DMS114 treated with DMSO at 0.1 percent for 48 hours (cell line): ENCODE results near the gene GRID2.

Experiments used
- DNase-seq: peaks from one replicate; lab custom pipeline; 2025; ENCODE audit not compliant: unreplicated experiment; lab: John Stamatoyannopoulos, UW

GRID2 gene

DNA sequence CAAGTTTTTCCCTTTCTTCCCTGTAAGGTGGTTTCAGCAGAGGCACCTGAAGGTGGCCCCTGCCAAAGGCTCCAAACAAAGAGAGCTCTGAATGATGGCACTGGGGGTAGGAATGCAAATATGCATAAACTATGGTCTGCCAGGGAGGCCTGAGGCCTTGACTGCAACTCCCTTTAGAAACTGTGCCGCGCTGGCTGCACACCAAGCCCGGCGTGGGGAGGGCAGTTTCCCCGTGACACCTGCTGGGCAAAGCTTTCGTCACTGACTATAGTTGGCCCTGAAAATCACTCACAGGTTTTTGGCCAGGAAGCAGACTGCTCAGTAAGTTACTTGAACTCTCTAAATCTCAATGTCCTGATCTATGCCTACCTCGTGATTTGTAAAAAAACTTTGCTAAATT is 1427.0 kb downstream of the GRID2 start:
- DNase-seq: no peak

DNA sequence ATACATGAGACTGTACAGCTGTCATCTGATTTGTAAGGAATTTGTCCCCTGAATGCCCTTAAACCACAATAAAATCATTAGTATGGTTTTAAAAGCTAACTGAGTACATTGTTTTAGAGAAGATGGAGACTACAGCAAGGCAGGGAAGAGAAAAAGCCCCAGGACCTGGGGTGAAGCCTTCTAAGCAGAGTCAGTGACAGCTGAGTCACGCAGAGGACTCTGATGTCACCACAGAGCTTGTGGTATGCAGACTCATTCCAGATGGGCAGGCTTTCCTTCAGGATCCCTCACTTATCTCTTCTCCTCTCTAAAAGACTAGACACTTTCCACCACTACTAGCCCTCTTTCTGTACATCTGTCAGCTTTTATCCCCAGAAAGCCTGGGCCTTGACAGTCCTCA is 1427.7 kb downstream of the GRID2 start:
- DNase-seq: no peak

DNA sequence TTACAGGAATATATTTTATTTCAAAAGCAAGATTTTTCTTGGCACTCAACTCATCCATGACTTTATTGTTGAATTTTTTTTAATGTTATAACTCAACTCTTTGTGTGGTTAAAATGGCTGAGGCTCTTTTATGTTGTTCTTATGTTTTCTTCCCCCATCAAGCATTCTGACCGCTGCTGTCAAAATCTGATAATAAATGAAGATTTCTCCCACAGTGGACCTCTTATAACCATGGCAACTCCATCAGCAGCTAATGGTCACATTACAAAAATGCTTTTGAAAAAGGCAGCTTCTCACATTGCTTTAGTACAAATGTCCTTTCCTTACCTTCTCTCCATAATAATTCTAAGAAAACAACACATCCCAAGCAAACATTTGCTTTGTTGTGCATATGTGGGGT is 1428.7 kb downstream of the GRID2 start:
- no peak for DNase-seq

DNA sequence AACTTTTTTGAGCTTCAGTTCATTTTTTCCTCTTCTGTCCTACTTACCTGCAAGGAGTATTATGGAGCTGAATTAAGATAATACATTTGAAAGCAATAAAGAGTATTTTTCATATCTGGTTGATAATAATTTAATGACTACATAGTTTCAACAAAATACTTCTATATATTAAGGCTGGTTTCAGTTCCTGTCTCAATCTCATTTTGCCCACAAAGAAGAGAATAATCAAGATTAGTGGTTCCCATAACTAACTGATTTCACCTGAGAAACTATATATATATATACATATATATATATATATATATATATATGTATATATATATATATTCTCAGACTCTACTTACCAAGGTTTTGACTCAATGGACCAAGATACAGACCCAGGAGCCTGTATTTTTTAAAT is 1437.1 kb downstream of the GRID2 start:
- no peak for DNase-seq

DNA sequence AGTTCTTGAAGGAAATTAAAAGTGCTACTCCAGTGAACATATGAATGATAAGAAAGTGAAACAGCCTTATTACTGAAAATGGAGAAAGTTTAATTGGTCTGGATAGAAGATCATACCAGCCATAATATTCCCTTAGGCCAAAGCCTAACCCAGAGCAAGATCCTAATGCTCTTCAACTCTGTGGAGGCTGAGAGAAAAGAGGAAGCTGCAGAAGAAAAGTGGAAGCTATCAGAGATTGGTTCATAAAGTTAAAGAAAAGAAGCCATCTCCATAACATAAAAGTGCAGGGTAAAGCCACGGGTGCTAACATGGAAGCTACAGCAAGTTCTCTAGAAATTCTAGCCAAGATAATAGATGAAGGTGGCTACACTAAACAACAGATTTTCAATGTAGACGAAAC is 1439.3 kb downstream of the GRID2 start:
- no peak for DNase-seq

DNA sequence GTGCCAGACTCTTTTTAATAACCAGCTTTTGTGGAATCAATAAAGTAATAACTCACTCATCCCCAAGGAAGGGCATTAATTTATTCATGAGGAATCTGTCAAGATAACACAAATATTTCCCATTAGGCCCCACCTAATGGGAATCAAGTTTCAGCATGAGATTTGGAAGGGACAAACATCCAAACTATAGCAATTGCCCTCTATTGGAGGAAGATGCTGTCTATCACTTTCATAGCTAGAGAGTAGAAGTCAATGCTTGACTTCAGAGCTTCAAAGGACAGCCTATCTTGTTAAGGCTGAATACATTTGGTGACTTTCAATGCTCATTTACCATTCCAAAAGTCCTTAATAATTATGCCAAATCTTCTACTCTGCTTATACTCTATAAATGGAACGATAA is 1439.9 kb downstream of the GRID2 start:
- no peak for DNase-seq

DNA sequence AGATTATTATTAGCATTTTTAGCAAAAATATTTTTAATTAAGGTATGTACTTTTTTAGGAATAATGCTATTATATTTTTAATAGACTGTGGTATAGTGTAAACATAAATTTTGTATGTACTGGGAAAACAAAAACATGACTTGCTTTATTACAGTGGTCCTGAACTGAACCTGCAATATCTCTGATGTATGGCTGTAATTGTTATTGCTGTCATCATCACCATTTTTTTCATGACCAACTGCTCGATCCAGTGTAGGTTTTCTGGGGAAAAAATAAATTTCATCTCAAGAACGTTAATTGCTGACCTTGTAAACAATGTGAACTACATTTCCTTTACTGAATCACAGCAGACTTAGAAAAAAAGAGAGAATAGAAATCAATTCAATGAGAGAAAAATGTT is 1441.2 kb downstream of the GRID2 start:
- DNase-seq: no peak

DNA sequence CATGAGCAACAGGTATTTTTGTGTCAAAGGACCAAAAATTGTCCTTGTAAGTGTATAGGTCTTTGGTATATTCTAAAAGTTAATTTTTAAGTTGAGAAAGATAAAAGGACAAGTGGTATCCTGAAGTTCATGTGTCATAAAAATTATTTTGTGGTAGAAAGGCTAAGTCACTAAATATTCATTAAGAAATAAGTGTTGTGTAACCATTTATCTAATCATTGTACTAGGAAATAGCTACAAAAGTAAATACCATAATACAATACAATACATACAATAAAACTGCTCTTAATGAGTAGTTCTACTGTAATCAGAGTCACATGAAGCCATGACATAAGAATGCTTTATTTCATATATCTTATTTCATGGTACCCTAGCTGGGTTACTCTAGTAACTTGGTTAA is 1442.3 kb downstream of the GRID2 start:
- DNase-seq: no peak

DNA sequence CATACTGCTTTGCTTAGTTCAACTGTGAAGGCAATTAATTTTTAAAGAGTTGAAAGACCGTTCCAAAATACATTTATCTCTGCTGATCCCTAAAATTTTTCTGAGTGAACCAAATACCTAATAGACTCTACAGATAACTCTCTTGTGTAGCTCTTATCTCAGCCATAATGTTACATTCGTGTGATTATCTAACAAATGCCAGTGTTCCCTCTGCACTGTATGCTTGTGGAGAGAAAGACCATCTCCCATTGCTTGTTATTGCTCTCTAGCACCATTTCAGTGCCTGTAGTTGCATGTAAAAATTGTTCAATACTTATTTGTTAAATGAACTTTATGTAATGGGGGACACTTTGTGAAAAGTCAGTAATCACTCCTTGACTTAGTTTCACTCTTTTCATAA is 1443.5 kb downstream of the GRID2 start:
- DNase-seq: no peak

DNA sequence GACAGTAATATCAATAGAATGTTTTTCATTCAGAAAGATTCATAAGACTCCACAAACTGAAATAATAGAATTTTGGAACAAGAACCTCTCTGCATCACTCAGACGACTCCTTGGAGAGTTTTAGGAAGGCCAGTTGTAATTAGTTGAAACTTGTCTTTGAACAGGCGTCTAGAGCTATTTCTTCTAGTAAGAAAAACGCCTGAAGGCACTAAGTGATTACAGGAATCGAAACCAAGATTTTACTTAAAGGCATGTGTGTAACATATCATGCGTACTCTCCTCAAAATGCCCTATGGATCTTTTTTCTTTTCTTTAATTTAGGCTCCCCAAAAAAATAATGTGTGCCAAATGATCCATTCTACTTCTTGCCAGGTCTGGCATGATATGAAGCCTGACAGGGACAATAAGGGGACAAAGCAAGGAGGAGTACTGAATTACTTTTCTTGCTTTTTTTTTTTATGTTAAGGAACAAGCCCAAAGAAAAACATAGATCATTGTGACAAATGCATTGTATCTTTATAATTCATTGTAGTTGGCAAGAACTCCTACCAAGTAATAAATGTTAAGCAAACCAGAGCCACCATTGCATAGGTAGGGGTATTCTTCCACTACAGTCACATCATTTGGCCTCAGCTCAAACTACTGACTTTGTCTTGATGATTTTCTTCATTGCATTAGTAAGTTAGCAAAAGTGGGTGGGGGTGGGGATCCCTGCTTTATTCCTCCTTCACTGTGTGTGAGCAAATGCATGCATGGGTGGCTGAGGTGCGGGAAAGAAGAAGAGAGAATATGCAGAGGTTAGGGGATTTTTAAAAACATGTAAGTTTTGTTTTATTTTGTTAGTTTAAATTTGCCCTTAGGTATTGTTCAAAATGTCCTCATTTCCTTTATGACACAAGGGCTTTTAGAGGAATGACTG is 1444.9 kb downstream of the GRID2 start:
- DNase-seq: no peak

DNA sequence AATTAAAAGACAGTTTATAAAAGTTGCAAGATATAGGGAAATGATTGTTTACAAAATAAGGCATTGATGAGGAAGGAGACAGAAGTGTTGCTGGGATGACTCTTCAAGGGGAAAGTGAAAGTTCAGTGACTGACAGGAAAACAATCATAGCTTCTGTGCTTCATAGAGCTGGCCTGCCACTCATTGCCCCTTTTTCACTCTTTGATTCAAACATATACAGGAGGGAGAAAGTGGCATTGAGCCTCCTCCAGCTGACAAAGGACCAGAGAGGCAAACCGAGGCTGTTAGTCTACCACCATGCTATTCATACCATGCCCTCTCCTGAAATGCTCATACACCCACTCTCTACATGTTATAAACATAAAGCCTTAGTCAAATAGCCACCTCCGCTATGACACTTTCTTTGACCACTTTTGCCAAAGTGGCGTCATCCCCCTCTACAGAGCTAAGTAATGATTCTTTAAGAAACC is 1445.6 kb downstream of the GRID2 start:
- no peak for DNase-seq

DNA sequence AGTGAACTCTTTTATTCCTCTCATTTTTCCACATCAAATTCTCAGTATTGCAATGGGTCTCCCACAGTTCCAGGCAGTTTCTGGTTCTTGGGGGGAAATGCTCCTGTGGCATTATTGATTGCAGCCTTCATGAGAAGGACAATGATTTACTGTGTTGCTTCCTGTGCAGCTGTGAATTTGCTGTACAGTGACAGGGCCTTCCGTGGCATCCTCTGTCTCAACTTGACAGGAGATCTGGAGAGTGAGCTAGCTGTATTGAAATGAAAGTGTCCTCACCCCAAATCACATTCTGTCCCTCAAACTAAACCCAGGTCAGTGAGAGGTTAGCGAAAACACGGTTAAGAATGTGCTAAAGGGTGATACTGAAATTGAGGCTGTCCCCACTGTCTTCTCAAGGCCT is 1447.6 kb downstream of the GRID2 start:
- DNase-seq: no peak

DNA sequence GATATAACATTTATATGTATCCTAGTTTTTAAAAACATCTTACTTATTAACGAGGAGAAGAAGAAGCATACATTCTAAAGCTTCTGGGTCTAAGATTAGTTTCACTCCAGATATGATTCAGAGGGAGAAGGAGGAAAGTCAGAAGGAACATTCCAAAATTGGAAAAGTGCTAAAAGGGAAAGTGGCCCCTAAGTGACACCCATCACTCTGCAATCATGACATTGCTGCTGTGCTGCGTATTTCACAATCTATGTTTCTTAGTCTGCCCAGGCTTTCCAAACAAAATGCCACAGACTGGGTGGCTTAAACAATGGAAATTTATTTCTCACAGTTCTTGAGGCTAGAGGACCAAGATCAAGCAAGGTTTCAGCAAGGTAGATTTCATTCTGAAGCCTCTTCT is 1452.3 kb downstream of the GRID2 start:
- no peak for DNase-seq

DNA sequence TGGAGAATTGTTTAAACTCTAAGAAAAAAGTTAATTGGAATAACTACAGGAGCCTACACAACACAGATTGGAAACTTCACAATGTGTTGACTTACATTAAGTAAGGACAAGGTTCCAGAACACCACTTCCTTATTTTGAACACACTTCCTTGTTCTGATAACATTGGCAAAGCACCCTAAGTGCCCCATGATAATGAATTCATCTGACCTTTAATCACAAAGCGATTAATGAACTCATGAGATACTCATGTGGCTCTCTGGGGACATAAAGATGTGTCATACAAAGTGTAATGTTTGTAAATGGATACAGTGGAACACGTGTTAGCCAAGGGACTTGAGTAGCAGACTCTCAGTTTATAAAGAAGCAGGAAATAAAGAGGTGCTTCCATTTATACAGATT is 1455.7 kb downstream of the GRID2 start:
- DNase-seq: no peak

DNA sequence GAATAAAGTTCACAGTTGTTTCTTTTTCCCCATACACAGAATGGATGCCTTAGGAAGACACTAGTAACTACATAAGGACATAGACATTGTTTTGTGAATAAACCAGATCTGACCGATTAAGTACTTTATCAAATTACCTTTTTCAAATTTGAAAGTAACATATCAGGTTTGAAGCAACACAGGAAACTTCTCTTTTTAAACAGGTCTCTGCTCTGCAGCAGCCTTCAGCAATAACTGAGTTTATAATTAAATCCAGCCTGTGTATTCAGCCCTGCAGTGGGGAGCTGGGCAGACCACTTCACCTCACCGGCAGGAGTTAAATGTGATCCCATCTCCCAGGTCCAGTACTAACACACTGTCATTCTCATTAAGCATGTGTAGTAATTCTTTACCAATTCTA is 1456.5 kb downstream of the GRID2 start:
- no peak for DNase-seq

DNA sequence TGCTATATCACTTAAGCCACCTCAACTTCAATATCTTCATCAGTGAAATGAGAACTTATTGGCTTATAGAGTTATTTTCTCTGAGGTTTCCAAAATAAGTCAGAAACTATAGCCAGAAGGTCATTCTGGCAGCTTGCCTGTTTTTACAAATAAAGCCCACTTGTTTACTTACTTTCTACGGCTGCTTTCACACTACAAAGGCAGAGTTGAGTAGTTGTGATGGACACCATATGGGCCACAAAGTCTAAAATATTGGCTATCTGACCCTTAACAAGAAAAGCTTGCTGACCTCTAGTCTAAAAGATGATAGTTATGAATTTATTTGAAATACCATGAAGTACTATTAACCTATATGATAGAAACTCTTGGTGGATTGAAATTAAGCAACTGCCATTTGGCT is 1457.5 kb downstream of the GRID2 start:
- DNase-seq: no peak

DNA sequence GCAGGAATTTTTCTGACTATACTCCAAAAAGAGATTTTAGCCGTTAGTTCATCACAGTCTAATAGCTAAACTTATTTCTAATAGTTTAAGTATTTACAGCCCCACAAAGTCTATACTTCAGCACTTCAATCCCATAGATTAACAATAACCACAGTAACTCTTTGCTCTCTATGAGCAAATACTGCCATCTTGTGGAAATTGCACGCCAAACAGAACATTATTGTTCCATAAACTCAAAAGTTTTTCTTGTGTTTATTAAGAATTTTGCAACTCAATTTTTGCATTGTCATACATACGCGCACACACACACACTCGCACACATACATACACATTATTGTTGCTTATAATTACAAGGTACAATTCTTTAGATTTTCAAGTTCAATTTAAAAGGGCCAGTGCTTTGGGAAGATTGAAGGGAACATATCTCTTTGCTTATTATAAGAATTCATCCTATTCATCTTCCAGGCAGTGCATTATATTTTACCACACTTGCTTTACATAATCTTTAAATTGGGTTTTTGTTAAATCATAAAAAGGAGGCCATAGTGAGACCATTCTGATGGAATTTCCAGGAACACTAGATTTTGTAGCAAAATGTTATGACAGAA is 1461.0 kb downstream of the GRID2 start:
- DNase-seq: peak; percentile 2

DNA sequence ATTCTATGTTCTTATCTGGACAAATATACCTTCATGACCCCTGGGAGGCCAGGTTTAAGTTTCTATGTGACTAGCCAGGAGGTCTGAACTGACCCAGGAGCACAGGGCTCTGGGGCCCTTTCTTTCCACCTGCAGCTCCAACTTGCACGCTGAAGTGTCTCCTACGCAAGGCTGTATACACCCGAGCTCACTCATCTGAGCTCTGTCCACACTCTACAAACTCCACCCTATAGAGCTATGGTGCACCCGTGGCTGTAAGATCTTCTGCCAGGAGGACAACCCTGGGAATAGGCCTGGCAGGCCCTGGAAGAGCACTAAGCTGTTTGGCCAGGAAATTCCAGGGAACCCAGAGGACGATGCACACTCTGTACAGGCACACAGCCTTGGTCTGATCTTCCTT is 1464.2 kb downstream of the GRID2 start:
- DNase-seq: no peak

DNA sequence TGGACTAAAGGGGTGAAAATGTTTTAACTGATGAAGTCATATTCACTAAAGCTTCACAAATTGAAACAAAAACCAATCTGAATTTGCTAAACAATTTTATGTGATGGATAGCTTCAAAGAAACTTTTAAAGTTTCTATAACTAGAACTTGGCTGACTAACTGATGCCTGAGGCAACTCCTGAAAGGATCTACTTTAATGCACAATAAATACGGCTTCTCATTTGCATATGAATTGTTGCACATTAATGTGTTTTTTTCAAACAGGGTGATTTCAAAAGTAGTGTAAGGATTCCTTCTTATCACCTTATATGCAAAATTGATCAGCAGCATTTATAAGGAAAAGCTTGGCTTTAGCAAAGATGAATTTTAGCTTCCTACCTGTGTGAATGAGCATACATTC is 1466.4 kb downstream of the GRID2 start:
- DNase-seq: no peak

DNA sequence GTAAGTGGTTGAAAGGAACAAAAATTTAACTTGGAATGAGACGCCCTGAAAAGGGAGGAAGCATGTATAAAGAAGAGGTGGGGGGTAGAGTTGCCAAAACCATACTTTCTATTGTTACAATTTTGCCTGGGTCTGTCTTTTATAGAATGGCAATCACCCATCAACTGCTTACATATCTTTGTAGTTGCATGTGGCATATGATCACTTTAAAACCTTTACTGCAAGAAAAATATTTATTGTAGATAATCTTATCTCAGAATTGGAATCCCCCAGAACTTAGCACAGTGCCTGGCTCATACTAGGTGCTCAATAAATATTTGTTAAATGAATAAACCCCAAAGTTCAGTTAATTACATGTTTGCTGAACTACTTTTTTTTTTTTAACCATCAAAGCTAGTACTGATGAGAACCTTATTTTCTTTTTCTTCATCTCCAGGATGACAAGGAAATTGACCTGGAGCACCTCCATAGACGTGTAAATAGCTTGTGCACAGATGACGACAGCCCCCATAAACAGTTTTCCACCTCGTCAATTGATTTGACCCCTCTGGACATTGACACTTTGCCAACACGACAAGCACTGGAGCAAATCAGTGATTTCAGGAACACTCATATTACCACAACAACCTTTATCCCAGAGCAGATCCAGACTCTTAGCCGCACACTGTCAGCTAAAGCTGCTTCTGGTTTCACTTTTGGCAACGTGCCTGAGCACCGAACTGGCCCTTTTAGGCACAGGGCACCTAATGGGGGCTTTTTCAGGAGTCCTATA is 1468.1 kb downstream of the GRID2 start:
- DNase-seq: no peak

DNA sequence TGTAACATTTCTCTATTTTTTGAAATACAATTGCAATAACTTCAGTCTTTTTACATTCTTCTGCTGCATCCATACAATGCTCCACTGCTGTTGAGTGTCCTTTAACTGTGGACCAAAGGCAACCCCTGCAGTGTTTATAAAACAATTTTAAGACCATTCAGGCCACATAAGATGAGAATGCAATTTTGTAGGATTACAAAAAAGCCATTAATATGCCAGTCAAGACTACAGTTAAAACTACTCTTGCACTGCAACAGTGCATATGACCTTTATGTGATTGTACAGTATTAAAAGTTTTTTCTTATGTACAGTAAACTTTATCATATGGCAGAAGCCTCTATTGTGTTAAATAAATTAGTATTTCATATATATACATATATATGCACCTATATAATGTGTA is 1469.1 kb downstream of the GRID2 start:
- no peak for DNase-seq

DNA sequence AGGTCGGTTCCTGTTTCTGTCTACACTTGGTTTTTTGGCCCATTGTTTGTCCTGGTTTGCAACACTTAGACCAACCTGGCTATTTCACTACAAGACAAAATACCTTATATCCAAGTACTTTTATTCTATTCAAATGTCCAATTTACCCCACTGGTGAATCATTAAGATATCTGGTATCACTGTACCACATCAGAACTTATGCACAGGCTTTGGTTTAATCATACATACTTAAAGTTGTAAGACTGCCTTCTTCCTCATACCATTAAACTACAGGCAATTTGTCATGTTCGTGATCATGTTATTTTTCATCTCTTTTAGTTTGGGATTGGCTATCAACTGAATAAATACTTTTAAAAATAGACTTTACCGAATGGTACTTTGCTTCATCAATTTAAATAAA is 1471.8 kb downstream of the GRID2 start:
- DNase-seq: no peak
